DOHH2 (cell line): ENCODE data around the gene ERG28.

Source experiments
- CTCF ChIP-seq: fragments of 200-600 bp; sonication (generic); IDR thresholded peaks from one replicate; pipeline ENCODE4 v1.5.1; 2014; ENCODE audit warnings: antibody characterized with exemption, mild to moderate bottlenecking, low read depth, low read length; ENCODE audit not compliant: poor library complexity, severe bottlenecking
- EZH2phosphoT487 ChIP-seq: fragments of 200-600 bp; sonication (generic); IDR thresholded peaks from 2 replicates; pipeline ENCODE4 v1.6.1; 2017; ENCODE audit warnings: borderline replicate concordance, mild to moderate bottlenecking, antibody characterized with exemption, low read length, moderate library complexity, mixed read lengths

- TF ChIP-seq CTCF (no peak), EZH2phosphoT487 (no peak)
Measured at GRCh38 chr14:75697918-75698317, 37.2 kb upstream of the ERG28 start.
